SK-N-MC (cell line): ENCODE measurements around the gene SLC37A4.

Experiments used
- DNase-seq: peaks from one replicate; pipeline ENCODE4 v3.0.0-alpha.2; 2011; ENCODE audit warnings: low read depth, low spot score
- H3K27ac ChIP-seq: fragments of 200-600 bp; sonication (generic); 2 replicates; pipeline ENCODE4 v1.5.1; 2016; ENCODE audit warnings: mixed run types
- H3K36me3 ChIP-seq: fragments of 200-600 bp; sonication (generic); 2 replicates; pipeline ENCODE4 v1.6.1; 2017; ENCODE audit warnings: antibody characterized with exemption, low read length, mixed read lengths; ENCODE audit not compliant: insufficient read depth
- H3K4me3 ChIP-seq: fragments of 200-600 bp; sonication (generic); 2 replicates; pipeline ENCODE4 v1.5.1; 2016
- H3K9ac ChIP-seq: fragments of 200-600 bp; sonication (generic); 2 replicates; pipeline ENCODE4 v1.8.0; 2017; ENCODE audit warnings: mixed run types, mixed read lengths; ENCODE audit not compliant: insufficient read length
- H3K9me3 ChIP-seq: fragments of 200-600 bp; sonication (generic); 2 replicates; pipeline ENCODE4 v1.6.1; 2017; ENCODE audit warnings: low read depth, mild to moderate bottlenecking, antibody characterized with exemption, low read length, moderate library complexity, mixed read lengths
- EZH2 ChIP-seq: fragments of 200-600 bp; sonication (generic); IDR thresholded peaks from one replicate; pipeline ENCODE4 v1.6.1; 2017; ENCODE audit warnings: antibody characterized with exemption
- FOXP2 ChIP-seq: optimal IDR thresholded peaks from 2 replicates; pipeline ENCODE3; 2011; ENCODE audit warnings: mild to moderate bottlenecking, moderate library complexity; ENCODE audit not compliant: insufficient read depth; ENCODE audit errors: extremely low read length, control extremely low read depth
- POLR2AphosphoS5 ChIP-seq: IDR thresholded peaks from 2 replicates; pipeline ENCODE4 v1.6.1; 2012; ENCODE audit warnings: mild to moderate bottlenecking, low read depth, low read length, borderline replicate concordance

Gene SLC37A4

GRCh38 chr11:119031912-119032280 is 1.2 kb upstream of the SLC37A4 start:
- TF ChIP-seq EZH2 (no peak), FOXP2 (no peak), POLR2AphosphoS5 (no peak)
- Histone ChIP-seq H3K9me3 (no peaks in the 10 kb centered on the region), H3K4me3 (no peak overlapping the region), H3K27ac (no peak overlapping the region), H3K9ac (no peak overlapping the region), H3K36me3 (peaks cover 3% of the 10 kb centered on the region; the same call in 1 of the 2 replicates)
- DNase-seq: no peak

GRCh38 chr11:119030029-119030328 is 698 bp downstream of the SLC37A4 start:
- no peak for DNase-seq
- Histone ChIP-seq H3K36me3 (peaks cover 12% of the 10 kb centered on the region; the same call in 1 of the 2 replicates), H3K27ac (peak overlapping the region; percentile 31; the same call in 1 of the 2 replicates), H3K9me3 (no peaks in the 10 kb centered on the region), H3K4me3 (peak overlapping the region; percentile 77), H3K9ac (peak overlapping the region; percentile 74)
- no peak for TF ChIP-seq FOXP2
- TF ChIP-seq POLR2AphosphoS5: no peak
- TF ChIP-seq EZH2: no peak

GRCh38 chr11:119029340-119030028 is 1.2 kb downstream of the SLC37A4 start:
- no peak for DNase-seq
- H3K9ac ChIP-seq: peak overlapping the region; percentile 74

GRCh38 chr11:119029069-119029339 is 1.7 kb downstream of the SLC37A4 start:
- Histone ChIP-seq H3K4me3 (peak overlapping the region; percentile 77), H3K9ac (peak overlapping the region; percentile 74), H3K27ac (0 out of 2 replicates have a peak overlapping the region, but pooled peaks have one; percentile 1), H3K9me3 (no peaks in the 10 kb centered on the region), H3K36me3 (peaks cover 22% of the 10 kb centered on the region)
- no peak for DNase-seq
- TF ChIP-seq EZH2 (no peak), POLR2AphosphoS5 (no peak), FOXP2 (no peak)

More at GRCh38 chr11:119029340-119030028, 1.2 kb downstream of the SLC37A4 start:
- TF ChIP-seq POLR2AphosphoS5: no peak
- no peak for TF ChIP-seq FOXP2
- TF ChIP-seq EZH2: no peak
- H3K27ac ChIP-seq: peak overlapping the region; percentile 31; the same call in 1 of the 2 replicates
- H3K4me3 ChIP-seq: peak overlapping the region; percentile 77
- H3K36me3 ChIP-seq: peaks cover 17% of the 10 kb centered on the region
- no peaks in the 10 kb centered on the region for H3K9me3 ChIP-seq

- H3K9ac ChIP-seq: peak overlapping the region; percentile 74
- TF ChIP-seq FOXP2 (no peak), POLR2AphosphoS5 (no peak), EZH2 (no peak)
- peak overlapping the region; percentile 77 for H3K4me3 ChIP-seq
- H3K27ac ChIP-seq: no peak overlapping the region
- DNase-seq: no peak
- H3K9me3 ChIP-seq: no peaks in the 10 kb centered on the region
- peaks cover 27% of the 10 kb centered on the region for H3K36me3 ChIP-seq
Observed at GRCh38 chr11:119028346-119029068, 2.2 kb downstream of the SLC37A4 start.

GRCh38 chr11:119027561-119028345 is 2.9 kb downstream of the SLC37A4 start:
- Histone ChIP-seq H3K4me3 (no peak overlapping the region), H3K27ac (no peak overlapping the region), H3K36me3 (peaks cover 33% of the 10 kb centered on the region), H3K9ac (no peak overlapping the region), H3K9me3 (no peaks in the 10 kb centered on the region)
- TF ChIP-seq EZH2: no peak
- TF ChIP-seq POLR2AphosphoS5: no peak; the same call in 1 of the 2 replicates
- no peak for TF ChIP-seq FOXP2
- no peak for DNase-seq

- H3K27ac ChIP-seq: no peak overlapping the region
Observed at GRCh38 chr11:119026970-119027369, 3.7 kb downstream of the SLC37A4 start.

More at GRCh38 chr11:119026970-119027369, 3.7 kb downstream of the SLC37A4 start:
- Histone ChIP-seq H3K9me3 (no peaks in the 10 kb centered on the region), H3K9ac (no peak overlapping the region), H3K4me3 (no peak overlapping the region), H3K36me3 (peaks cover 39% of the 10 kb centered on the region)
- DNase-seq: no peak
- TF ChIP-seq FOXP2: no peak
- no peak for TF ChIP-seq POLR2AphosphoS5
- no peak for TF ChIP-seq EZH2
